ENCODE results near the gene HOXC10.
A peak's percentile ranks its signal among the peaks of the same experiment; 100 is the strongest.

The HOXC10 gene

GRCh38 chr12:53984901-53985691 is at the start of gene HOXC10:
Gene HOXC10, plus strand, starts transcription at chr12:53985146. Its CDS starts 114 bp downstream, at chr12:53985260.
- DNase-seq = peak; percentile 73

DNA sequence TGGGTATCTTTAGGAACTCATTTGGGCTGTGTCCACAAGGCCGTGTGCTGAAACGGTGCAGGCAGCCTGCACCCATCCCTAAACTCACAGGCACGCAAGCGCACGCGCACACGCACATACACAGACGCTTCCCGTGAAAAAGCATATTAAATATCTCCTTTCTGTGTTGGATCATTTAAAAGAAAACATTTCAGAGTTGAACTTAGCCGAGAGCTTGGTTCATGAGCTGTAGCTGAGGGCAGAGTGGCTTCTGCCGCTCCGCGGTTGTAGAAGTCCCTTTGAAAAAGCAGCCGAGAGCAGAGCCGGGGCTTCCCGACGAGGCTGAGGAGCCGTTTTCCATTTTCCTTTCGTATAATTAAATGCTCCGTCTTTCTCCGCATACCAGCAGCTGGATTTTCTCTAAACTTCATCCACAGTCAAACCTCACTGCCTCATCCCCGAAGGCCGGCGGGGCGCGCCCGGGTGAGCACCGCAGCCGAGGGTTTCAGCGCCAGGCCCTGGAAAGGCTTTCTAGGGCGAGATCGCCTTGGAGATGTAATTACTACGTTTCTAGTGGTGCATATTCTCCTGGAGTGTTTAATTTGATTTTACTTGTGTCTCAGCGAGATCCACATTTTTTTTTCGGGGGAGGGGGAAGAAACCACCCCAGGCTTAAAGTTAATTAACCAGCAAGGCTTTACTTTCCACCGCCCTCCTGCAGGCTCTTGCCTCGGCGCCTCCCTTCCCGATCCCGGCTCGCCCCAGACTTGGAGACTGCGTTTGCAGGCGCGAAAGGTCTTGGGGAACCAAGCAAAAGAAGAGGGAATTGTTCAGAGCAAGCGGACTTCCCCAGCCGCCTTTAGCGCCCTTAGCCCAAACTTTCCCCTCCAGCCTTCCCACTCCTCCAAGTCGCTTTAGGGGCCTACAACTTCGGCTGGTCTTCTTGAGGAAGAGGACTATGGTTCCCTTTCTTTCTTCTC is 49.3 kb upstream of the HOXC10 start:
- no peak for DNase-seq

- no peak for DNase-seq
Measured at GRCh38 chr12:53937099-53937498, 47.8 kb upstream of the HOXC10 start.

DNA sequence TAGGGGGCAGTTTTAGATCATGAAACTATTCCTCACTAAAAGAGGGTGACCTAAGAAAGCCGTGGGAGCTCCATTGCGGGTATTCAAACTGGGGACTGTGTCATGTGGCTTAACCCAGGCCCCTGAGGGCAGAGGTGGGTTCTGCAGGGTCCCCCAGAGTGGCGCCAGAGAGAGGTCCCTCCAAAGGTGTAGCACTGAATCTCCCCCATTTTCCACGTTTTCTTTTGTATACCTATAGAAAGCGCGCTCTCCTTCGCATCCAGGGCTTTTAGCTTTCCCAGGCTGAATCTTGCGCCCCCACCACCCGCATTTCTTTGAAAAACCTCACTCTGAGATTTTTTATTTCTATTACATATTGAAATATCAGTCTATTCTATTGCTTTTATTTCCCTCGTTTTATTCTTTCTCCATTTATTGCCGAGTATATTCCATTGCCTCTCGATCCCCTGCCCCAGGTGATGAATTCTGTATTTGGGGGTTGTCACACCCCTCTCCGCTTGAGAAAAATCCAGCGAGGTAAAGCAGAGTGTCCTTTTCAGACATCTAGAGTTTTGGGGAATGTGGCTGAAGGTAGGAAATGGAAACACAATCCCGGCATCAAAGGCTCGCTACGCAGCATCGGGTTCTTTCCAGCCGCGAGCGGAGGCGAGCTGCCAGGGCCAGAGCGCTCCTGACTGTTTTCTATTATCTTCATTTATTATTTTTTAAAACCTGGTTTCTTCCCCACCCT is 47.2 kb upstream of the HOXC10 start:
- DNase-seq = no peak

- DNase-seq = no peak
Measured at GRCh38 chr12:53938326-53939140, 46.4 kb upstream of the HOXC10 start, which contains the start of gene HOXC13. Gene HOXC13, plus strand, starts transcription at chr12:53938831. Its CDS starts 76 bp downstream, at chr12:53938907.

DNA sequence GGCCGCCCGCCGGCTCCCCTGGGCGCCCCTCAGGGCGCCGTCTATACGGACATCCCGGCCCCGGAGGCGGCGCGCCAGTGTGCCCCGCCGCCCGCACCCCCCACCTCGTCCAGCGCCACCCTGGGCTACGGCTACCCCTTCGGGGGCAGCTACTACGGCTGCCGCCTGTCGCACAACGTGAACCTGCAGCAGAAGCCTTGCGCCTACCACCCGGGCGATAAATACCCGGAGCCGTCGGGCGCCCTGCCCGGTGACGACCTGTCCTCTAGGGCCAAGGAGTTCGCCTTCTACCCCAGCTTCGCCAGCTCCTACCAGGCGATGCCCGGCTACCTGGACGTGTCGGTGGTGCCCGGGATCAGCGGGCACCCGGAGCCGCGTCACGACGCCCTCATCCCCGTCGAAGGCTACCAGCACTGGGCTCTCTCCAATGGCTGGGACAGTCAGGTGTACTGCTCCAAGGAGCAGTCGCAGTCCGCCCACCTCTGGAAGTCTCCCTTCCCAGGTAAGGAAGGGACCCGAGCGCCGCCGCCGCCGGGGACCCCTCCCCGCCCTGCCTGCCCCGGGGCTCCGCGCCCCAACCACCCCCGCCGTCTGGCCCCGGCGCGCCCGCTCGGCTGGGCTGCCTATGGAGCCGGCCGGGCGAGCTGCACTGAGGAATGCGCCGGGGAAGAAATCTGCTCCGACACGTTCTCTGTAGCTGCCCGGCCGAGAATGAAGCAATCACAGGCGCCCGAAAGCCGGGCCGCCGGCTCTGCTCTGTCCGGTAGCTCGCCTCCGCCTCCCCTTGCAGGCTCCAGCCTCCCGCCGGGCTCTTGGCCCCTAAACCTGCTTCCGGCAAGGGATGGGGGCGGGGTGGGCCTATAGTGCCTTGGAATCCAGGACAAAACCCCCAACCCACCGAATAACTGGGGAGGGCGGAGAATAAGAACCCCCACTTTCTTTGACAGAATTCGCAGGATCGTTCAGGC is 45.5 kb upstream of the HOXC10 start:
- no peak for DNase-seq

DNA sequence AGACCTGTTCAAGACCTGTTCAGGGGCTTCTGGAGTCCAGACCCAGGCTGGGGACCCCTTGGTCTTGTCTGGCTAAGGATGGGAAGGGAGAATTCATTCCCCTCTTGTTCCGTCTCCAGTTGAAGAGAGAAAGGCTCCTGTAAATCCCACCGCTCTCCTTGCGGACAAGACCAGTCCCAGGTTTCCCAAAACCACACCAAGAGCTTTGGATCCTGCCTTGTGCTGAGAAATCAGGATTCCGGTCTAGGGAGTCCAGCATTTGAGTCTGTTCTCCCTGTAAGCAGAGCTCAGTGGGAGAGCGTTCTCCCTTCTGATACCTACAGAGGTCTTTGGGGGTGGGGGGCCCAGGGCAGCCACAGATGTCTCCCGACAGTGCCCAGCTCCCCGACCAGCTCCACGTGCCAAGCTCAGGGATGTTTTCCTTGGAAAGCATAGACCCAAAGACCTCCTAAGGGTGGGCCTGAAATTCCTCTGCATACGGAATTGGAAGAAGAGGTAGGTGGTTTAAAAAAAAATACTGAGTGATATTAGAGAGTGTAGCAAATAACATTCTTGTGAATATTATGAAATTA is 44.4 kb upstream of the HOXC10 start:
- no peak for DNase-seq

- no peak for DNase-seq
Measured at GRCh38 chr12:53941187-53941586, 43.8 kb upstream of the HOXC10 start.

DNA sequence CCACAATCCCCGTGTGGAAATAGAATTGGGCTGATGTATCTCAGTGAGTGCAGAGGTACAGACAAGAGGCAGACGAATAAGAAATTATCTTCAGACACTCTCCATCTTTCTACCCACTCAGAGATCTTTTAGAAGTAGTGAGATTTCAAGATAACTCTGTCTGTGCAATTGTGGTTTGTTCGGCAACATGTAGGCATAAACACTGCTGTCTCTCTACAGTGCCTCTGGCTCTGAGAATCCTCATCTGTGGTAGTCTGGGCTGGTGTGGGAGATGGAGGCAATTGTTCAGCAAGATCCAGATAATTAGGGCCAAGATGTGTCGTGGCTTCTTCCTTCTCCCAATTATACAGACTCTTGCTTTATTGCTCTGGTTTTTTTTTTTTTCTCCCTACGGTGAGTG is 43.2 kb upstream of the HOXC10 start:
- no peak for DNase-seq

- DNase-seq = no peak
Measured at GRCh38 chr12:53942467-53942997, 42.4 kb upstream of the HOXC10 start.

- no peak for DNase-seq
Measured at GRCh38 chr12:53944209-53944608, 40.7 kb upstream of the HOXC10 start.

DNA sequence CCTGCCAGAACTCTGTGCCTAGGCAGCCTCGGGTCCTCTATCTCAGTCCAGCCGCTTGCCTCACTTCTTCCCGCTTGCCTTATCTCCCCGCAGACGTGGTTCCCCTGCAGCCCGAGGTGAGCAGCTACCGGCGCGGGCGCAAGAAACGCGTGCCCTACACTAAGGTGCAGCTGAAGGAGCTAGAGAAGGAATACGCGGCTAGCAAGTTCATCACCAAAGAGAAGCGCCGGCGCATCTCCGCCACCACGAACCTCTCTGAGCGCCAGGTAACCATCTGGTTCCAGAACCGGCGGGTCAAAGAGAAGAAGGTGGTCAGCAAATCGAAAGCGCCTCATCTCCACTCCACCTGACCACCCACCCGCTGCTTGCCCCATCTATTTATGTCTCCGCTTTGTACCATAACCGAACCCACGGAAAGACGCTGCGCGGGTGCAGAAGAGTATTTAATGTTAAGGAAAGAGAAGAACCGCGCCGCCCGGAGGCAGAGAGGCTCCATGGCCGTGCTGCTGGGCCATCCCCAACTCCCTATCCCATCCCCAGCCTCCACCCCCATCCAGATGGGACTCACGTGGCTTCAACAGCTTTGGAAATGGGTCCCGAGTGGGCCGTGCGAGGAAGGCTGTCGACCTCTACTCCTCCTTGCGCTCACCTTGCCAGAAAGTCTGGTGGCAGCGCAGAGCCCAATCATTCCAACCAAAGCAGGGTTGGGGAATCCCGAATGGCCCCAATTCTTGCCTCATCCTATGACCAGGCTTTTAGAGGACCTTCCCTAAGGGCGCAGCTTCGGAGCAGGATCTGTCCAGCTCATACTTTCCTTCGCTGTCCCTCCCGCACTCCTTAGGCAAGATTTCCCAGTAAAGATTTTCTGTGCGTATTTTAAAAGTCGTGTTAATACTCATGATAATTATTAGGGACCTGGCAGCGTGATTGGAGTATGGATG is 39.8 kb upstream of the HOXC10 start:
- DNase-seq = no peak

GRCh38 chr12:53947743-53948142 is 37.2 kb upstream of the HOXC10 start:
- no peak for DNase-seq

- no peak for DNase-seq
Measured at GRCh38 chr12:53948650-53949593, 36.0 kb upstream of the HOXC10 start.

DNA sequence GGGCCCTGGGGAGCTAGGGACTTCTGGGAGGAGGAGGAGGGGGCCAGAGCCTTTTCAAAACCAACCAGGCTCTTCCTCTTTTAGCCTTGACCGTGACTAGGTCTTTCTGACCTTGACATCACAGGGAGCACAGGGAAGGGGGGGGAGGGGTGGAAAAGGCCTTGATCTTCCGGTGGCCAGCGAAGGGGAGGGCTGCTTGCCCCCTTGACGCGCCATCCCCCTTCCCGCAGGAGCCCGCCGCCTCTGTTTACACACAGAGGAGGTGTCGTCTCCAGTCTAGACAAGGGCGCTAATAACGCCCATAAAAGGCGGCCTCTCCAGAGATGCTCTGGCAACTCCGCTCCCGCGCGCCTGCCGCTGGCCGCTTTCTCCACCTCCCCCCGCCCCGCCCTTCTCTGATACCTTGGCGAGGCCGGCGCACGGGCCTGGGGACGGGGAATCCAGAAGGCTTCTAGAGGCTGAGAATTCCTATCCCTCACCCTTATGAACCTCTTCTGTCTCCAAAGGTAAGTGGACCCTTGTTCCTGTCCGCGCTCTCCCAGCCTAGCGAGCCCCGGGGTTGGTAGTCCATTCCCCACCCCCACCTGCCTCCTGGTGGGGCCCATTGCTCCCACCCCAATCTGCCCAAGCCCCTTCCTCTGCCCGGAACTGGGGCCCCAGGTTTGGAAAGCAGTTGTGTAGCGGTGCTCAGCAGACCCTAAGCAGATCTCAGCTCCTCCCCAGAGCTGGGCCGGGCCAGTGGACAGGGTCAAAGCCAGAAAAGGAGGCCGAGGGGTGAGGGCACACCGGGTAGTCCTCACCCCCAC is 35.1 kb upstream of the HOXC10 start:
- no peak for DNase-seq

DNA sequence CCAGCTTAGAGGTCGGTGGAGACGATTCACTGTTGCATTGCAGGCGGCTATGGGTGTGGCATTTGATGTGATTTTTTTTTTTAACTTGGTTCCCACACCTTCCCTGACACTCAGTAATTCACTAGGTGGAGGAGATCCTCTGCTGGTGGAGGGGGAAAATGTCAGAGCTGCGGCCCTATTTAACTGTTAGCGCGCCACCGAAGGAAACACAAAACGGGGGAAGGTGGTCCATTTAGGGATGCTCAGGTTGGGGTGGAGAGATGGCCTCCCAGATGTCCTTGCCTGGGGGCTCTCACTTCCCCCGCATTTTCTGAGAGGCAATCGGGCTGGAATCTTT is 34.5 kb upstream of the HOXC10 start:
- DNase-seq = no peak
